IMR-90 (cell line): ENCODE measurements around the gene ACSL1. TPM values are rescaled to one million over a fixed set of nuclear protein-coding genes. Genes with fewer than 3 reads are reported as not detected.

Experiments used
- ATAC-seq: fragments of 200-7000 bp; cut with Tn5 transposase; 2 replicates; pipeline ENCODE4 v1.9.1; 2020; ENCODE audit warnings: low read depth, mild to moderate bottlenecking, moderate library complexity
- BruUV-seq: library from RNA; stranded (reverse); fragments of 400-500 nt; replicated peaks from 2 replicates; lab custom pipeline; 2021; lab: Mats Ljungman, UMichigan
- CTCF ChIA-PET: fragments of 300-600 bp; formaldehyde crosslinking; extraction: SDS; loops from one replicate; lab custom pipeline; 2021; ENCODE audit warnings: antibody characterized with exemption; lab: Yijun Ruan, JAX
- POLR2A ChIA-PET: fragments of 300-600 bp; sonication (Branson Sonifier 250); formaldehyde crosslinking; loops from one replicate; lab custom pipeline; 2022; ENCODE audit warnings: antibody characterized with exemption; ENCODE audit not compliant: unreplicated experiment; lab: Charles Lee
- DNase-seq: peaks from one replicate; pipeline ENCODE4 v3.0.0; 2013
- H2AFZ ChIP-seq: replicated peaks from 2 replicates; pipeline ENCODE3; 2013; ENCODE audit warnings: low read length, mild to moderate bottlenecking; ENCODE audit not compliant: poor library complexity
- H2AK5ac ChIP-seq: 2 replicates; pipeline ENCODE4 v1.6.1; 2013; ENCODE audit warnings: low read depth, low read length, inconsistent platforms
- H2AK9ac ChIP-seq: replicated peaks from 2 replicates; pipeline ENCODE3; 2013; ENCODE audit warnings: mild to moderate bottlenecking, low read depth, low read length, moderate library complexity; ENCODE audit not compliant: poor library complexity
- H2BK120ac ChIP-seq: 2 replicates; pipeline ENCODE4 v1.6.1; 2013; ENCODE audit warnings: low read depth, low read length, inconsistent platforms
- H2BK15ac ChIP-seq: 3 replicates; pipeline ENCODE4 v1.6.1; 2013; ENCODE audit warnings: low read depth, low read length, inconsistent platforms
- H2BK20ac ChIP-seq: 2 replicates; pipeline ENCODE4 v1.6.1; 2013; ENCODE audit warnings: low read depth, mild to moderate bottlenecking, inconsistent platforms, low read length, moderate library complexity
- H2BK5ac ChIP-seq: 2 replicates; pipeline ENCODE4 v1.6.1; 2013; ENCODE audit warnings: mild to moderate bottlenecking, low read depth, low read length, inconsistent platforms; ENCODE audit not compliant: poor library complexity, severe bottlenecking
- H3K14ac ChIP-seq: replicated peaks from 2 replicates; pipeline ENCODE4 v1.6.1; 2013; ENCODE audit warnings: low read depth, low read length, inconsistent platforms
- H3K18ac ChIP-seq: 2 replicates; pipeline ENCODE4 v1.6.1; 2013; ENCODE audit warnings: low read depth, low read length, control low read depth
- H3K23ac ChIP-seq: 2 replicates; pipeline ENCODE4 v1.6.1; 2013; ENCODE audit warnings: low read depth, low read length, inconsistent platforms
- H3K27ac ChIP-seq: 2 replicates; pipeline ENCODE4 v1.5.1; 2013; ENCODE audit warnings: mild to moderate bottlenecking, control low read depth, low read length; ENCODE audit not compliant: insufficient read depth
- H3K27me3 ChIP-seq: 2 replicates; pipeline ENCODE4 v1.6.1; 2013; ENCODE audit warnings: low read length; ENCODE audit not compliant: control insufficient read depth, insufficient read depth
- H3K36me3 ChIP-seq: 2 replicates; pipeline ENCODE4 v1.6.1; 2013; ENCODE audit warnings: low read length, mixed read lengths; ENCODE audit not compliant: control insufficient read depth, insufficient read depth
- H3K4ac ChIP-seq: 2 replicates; pipeline ENCODE4 v1.6.1; 2013; ENCODE audit warnings: low read depth, low read length, inconsistent platforms
- H3K4me1 ChIP-seq: 2 replicates; pipeline ENCODE4 v1.6.1; 2013; ENCODE audit warnings: low read length, mixed read lengths; ENCODE audit not compliant: control insufficient read depth, insufficient read depth
- H3K4me2 ChIP-seq: 2 replicates; pipeline ENCODE4 v1.6.1; 2013; ENCODE audit warnings: low read depth, mild to moderate bottlenecking, control low read depth, low read length, moderate library complexity
- H3K4me3 ChIP-seq: 2 replicates; pipeline ENCODE4 v1.5.1; 2013; ENCODE audit warnings: low read depth, mild to moderate bottlenecking, control low read depth, low read length, moderate library complexity; ENCODE audit not compliant: insufficient read depth
- H3K56ac ChIP-seq: 2 replicates; pipeline ENCODE4 v1.6.1; 2013; ENCODE audit warnings: low read length, inconsistent platforms; ENCODE audit not compliant: insufficient read depth; ENCODE audit errors: extremely low read depth
- H3K79me1 ChIP-seq, 2 experiments: 2 replicates each; pipeline ENCODE4 v1.6.1; 2013; ENCODE audit warnings: low read length in 2 of 2, inconsistent platforms in 1 of 2, low read depth in 1 of 2
- H3K9ac ChIP-seq: 2 replicates; pipeline ENCODE4 v1.6.1; 2013; ENCODE audit warnings: low read depth, low read length, control low read depth
- H3K9me1 ChIP-seq: 2 replicates; pipeline ENCODE4 v1.6.1; 2013; ENCODE audit warnings: low read length, inconsistent platforms; ENCODE audit not compliant: insufficient read depth
- H3K9me3 ChIP-seq: 2 replicates; pipeline ENCODE4 v1.6.1; 2013; ENCODE audit warnings: low read length; ENCODE audit not compliant: control insufficient read depth, insufficient read depth
- H4K20me1 ChIP-seq: 2 replicates; pipeline ENCODE4 v1.6.1; 2013; ENCODE audit warnings: low read length, inconsistent platforms; ENCODE audit not compliant: insufficient read depth
- H4K5ac ChIP-seq: 2 replicates; pipeline ENCODE4 v1.6.1; 2013; ENCODE audit warnings: mild to moderate bottlenecking, low read depth, low read length, control low read depth
- H4K8ac ChIP-seq, 2 experiments: 2 replicates each; pipeline ENCODE4 v1.6.1; 2013; ENCODE audit warnings: low read depth in 2 of 2, low read length in 2 of 2, control low read depth in 1 of 2, inconsistent platforms in 1 of 2
- H4K91ac ChIP-seq: 2 replicates; pipeline ENCODE4 v1.6.1; 2013; ENCODE audit warnings: low read depth, low read length, inconsistent platforms; ENCODE audit not compliant: insufficient read depth
- BHLHE40 ChIP-seq: fragments of 150-350 bp; IDR thresholded peaks from 2 replicates; pipeline ENCODE4 v1.6.1; 2016; ENCODE audit warnings: mild to moderate bottlenecking, low read depth, low read length
- CEBPB ChIP-seq: IDR thresholded peaks from 2 replicates; pipeline ENCODE4 v1.6.1; 2012; ENCODE audit warnings: low read depth, low read length, improper control_type of control experiment
- ELK1 ChIP-seq: fragments of 150-350 bp; IDR thresholded peaks from 2 replicates; pipeline ENCODE4 v1.6.1; 2016; ENCODE audit warnings: low read depth, mild to moderate bottlenecking, low read length, moderate library complexity, borderline replicate concordance
- FOS ChIP-seq: fragments of 150-350 bp; IDR thresholded peaks from 2 replicates; pipeline ENCODE4 v1.6.1; 2016; ENCODE audit warnings: low read depth, low read length
- NFE2L2 ChIP-seq: fragments of 150-350 bp; IDR thresholded peaks from 2 replicates; pipeline ENCODE4 v1.6.1; 2016; ENCODE audit warnings: low read depth, mild to moderate bottlenecking, low read length
- RFX5 ChIP-seq: IDR thresholded peaks from 2 replicates; pipeline ENCODE4 v1.8.0; 2012; ENCODE audit warnings: low read depth, mild to moderate bottlenecking, low read length, moderate library complexity
- SMC3 ChIP-seq: fragments of 150-350 bp; IDR thresholded peaks from 2 replicates; pipeline ENCODE4 v1.6.1; 2016; ENCODE audit warnings: low read depth, mild to moderate bottlenecking, antibody characterized with exemption, low read length, moderate library complexity
- USF2 ChIP-seq: fragments of 150-350 bp; IDR thresholded peaks from 2 replicates; pipeline ENCODE4 v1.6.1; 2017; ENCODE audit warnings: mild to moderate bottlenecking, antibody characterized with exemption, low read length, low read depth
- WGBS, 2 experiments: methylation state at CpG; one replicate each; pipeline versions ENCODE4 v1.1.5 to v1.1.7; 2013; ENCODE audit warnings: missing lambda C conversion rate in 2 of 2; ENCODE audit not compliant: insufficient read length in 1 of 2; ENCODE audit errors: extremely low coverage in 2 of 2; 5-methylcytosine and 5-hydroxymethylcytosine counted together
- dilution Hi-C: fragments of 300-500 bp; cut with HindIII; formaldehyde crosslinking; loops from one replicate; pipeline ENCODE4 v1.14.3; 2018; ENCODE audit warnings: low sequenced_read_pairs; ENCODE audit not compliant: unreplicated experiment
- in situ Hi-C: fragments of 300-500 bp; cut with MboI; formaldehyde crosslinking; loops from 3 replicates; pipeline ENCODE4 v1.14.3; 2019; ENCODE audit warnings: low sequenced_read_pairs, inconsistent platforms, mixed read lengths
- intact Hi-C: fragments of 100-400 bp; cut with micrococcal nuclease; formaldehyde crosslinking; loops from 2 replicates; pipeline ENCODE4 v1.10.0; 2022
- polyA plus RNA-seq, 3 experiments: library from polyadenylated mRNA; depleted of rRNA; stranded (reverse); fragments of >200 nt; gene quantifications; 2 replicates each; pipeline ENCODE4 v1.2.3, GENCODE V29; 2012; ENCODE audit warnings: low replicate concordance in 1 of 3
- total RNA-seq: library from RNA; depleted of rRNA; stranded (reverse); fragments of >200 nt; gene quantifications from 2 replicates; pipeline ENCODE4 v1.2.3, GENCODE V29; 2012

The ACSL1 gene
- total and polyA plus RNA-seq, 2 of the 4 experiments (the other 2 are of a cell fraction) = 14.4 to 26.0 TPM

- no TSS peak for BruUV-seq
- Histone ChIP-seq H3K36me3 (no peaks in the 10 kb centered on the region), H4K5ac (no peak overlapping the region), H3K9me1 (no peaks in the 10 kb centered on the region; the same call in 1 of the 2 replicates), H3K4ac (no peak overlapping the region), H2BK20ac (no peak overlapping the region), H3K9ac (no peak overlapping the region), H3K27me3 (0 out of 2 replicates have a peak, but pooled peaks cover 1% of the 10 kb centered on the region), H3K9me3 (no peaks in the 10 kb centered on the region), H2AK5ac (no peak overlapping the region), H3K18ac (no peak overlapping the region), H2BK120ac (no peak overlapping the region), H2AK9ac (no peak overlapping the region), H4K20me1 (peaks cover 40% of the 10 kb centered on the region), H3K14ac (no peak overlapping the region), H4K8ac (no peak overlapping the region), H2BK5ac (no peak overlapping the region), H2AFZ (no peak overlapping the region), H3K27ac (no peak overlapping the region), H3K4me1 (peaks cover 10% of the 10 kb centered on the region; the same call in 1 of the 2 replicates), H3K4me3 (no peak overlapping the region), H3K4me2 (no peak overlapping the region), H3K56ac (no peak overlapping the region), H3K79me1 (peaks cover 18 to 26% of the 10 kb centered on the region in 2 experiments), H4K91ac (no peak overlapping the region), H3K23ac (no peak overlapping the region), H2BK15ac (no peak overlapping the region)
- ChIA-PET CTCF (interaction anchor here (0.6 to 0.9 kb wide), 2 partner anchors 18 to 285 kb away, joined by 3 read pairs; no protein-coding TSS in a partner anchor), POLR2A (no interaction called here)
- no peak for DNase-seq
- intact Hi-C loops = no loop called here
- dilution Hi-C loops = no loop called here
- 95 to 100% methylated on average over 1 to 6 of the region's 10 CpGs for WGBS, 2 experiments
- ATAC-seq = no peak
- no peak for TF ChIP-seq ELK1
- no peak for TF ChIP-seq SMC3
- no peak for TF ChIP-seq BHLHE40
- TF ChIP-seq FOS = no peak
- no peak for TF ChIP-seq NFE2L2
- no peak for TF ChIP-seq RFX5
- TF ChIP-seq USF2 = no peak
- TF ChIP-seq CEBPB = no peak
- in situ Hi-C loops = no loop called here
Measured at GRCh38 chr4:184810720-184811119, 15.0 kb downstream of the ACSL1 start.
